GM21717 (cell line): Measurements from ENCODE around the gene HNRNPF.
"Not testable (repeated sequence)": the region's sequence is repeated elsewhere in the genome, so short reads cannot be mapped to it uniquely, and the experiment has no call there.

Experiments used
- ATAC-seq: cut with Tn5 transposase; IDR thresholded peaks from one replicate; pipeline ENCODE4 v1.9.1; 2021; ENCODE audit warnings: mild to moderate bottlenecking, moderate library complexity; ENCODE audit not compliant: unreplicated experiment

Gene HNRNPF

GRCh38 chr10:43398939-43399319 is 10.1 kb downstream of the HNRNPF start:
- ATAC-seq = no peak

DNA sequence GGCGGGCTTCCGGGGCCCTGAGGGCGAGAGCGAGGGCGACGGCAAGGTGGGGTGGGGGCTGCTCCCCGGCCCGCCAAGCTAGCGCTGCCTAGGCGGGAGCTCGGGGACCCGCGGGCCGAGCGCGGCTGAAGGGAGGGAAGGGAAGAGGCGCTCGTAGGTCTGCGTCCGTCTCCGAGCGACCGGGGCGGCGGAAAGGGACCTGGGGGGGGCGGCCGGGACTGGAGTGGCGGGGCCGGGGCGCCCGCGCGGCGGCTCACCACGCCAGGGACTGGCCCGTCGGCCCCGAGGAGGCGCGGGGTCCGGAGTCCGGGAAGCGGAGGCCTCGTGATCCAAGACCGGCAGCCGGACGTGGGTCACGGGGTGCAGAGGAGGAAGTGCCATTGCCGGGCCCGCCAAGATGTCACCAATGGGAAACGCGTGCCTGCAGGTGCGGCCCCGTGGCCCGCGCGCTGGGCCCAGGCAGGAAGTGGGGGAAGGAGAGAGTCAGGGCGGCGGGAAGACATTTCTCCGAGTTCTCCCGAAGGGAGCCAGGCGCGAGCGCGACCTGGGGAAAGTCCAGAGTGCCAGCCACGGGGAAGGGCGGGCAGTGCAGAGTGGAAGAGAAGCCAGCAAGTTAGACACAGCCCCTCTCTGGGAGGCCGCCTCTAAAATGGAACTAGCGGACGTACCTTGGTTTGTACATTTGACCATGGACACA is 11.9 kb downstream of the HNRNPF start:
- ATAC-seq = peak; percentile 84

DNA sequence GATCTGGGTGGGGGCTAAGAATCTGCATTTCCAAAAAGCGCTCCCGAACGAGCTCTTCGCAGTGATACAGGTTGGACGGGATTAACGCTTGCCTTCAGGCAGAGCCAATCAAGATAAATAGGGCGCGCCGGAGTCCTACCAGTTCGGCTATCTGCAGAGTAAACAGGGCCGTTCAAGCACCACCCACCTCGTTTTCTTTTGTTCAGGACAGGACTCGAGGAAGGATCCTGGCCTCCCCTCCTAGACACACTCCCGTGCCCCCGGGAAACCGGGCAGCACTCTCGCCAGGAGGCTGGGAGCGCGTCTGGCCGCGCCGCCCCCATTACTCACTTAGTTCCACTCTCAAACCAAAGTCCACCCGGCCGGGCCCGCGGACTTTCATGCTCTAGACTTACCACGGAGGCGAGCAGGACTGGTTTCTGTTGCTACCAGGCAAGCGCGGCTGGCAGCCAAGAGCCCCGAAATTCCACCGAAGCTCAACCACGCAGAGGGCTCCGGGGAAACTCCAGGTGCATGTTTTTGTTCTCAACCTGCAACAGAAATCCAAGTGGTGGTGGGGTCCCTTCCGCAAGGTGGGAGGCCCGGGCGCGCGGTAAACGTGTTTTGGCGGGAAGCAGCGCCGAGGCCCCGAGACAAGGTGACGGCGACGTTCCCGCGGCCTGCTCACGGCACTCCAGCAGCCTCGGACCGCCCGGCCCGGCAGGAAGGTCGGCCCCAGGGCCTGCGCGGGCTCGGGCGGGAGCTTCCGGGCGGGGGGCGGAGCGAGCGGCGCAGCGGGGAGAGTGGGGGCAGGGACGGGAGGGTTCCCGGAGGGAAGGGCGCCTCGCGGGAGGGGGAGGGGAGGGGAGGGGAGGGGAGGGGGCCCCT is 12.7 kb downstream of the HNRNPF start:
- peak; percentile 50 for ATAC-seq

- ATAC-seq = no peak
These were observed 13.4 kb downstream of the HNRNPF start for GRCh38 chr10:43395571-43396060.

DNA sequence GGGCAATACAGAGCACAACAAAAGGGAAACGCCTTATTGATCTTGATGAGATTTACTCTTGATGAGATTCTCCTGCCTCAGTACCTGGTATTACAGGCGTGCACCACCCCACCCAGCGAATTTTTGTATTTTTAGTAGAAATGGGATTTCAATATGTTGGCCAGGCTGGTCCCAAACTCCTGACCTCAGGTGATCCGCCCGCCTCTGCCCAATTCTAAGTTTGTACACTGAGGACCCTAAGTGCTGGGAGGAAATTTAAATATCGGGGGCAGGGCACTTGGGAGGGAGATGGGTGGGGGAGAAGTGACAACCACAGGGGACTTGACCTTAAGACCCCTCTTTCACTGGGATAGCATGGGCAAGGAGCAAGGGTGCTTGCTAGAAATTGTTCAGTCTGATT is 14.1 kb downstream of the HNRNPF start:
- ATAC-seq = no peak

GRCh38 chr10:43393606-43394360 is 15.2 kb downstream of the HNRNPF start:
- ATAC-seq = no peak

DNA sequence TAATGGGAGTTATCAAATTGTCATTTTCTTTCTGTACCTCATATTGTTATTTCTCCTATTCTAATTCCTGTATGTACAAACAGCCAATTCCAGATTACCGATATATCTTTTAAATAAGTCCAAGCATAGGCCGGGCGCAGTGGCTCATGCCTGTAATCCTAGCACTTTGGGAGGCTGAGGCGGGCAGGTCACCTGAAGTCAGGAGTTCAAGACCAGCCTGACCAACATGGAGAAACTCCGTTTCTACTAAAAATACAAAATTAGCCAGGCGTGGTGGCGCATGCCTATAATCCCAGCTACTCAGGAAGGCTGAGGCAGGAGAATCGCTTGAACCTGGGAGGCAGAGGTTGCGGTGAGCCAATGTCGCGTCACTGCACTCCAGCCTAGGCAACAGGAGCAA is 15.8 kb downstream of the HNRNPF start:
- ATAC-seq = not testable (repeated sequence)

DNA sequence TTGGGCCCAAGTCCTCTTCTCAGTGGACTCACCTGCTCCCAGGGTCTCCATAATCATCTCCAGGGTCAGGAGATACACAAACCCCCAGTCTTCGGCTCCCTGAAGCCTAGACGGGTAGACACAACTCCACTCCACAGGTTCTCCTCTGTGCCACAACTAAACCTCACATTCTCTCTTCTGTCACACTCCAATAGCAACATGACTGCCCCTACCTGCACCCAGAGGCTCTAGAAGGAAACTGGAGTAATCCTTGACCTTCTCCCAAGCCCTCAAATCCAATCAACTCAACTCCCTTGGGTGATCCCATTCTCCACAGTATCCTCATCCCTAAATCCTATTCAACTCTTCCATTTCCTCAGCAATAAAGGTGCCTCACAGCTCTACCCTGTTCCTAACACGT is 16.2 kb downstream of the HNRNPF start:
- ATAC-seq = no peak

GRCh38 chr10:43391496-43391895 is 17.5 kb downstream of the HNRNPF start:
- ATAC-seq = no peak

DNA sequence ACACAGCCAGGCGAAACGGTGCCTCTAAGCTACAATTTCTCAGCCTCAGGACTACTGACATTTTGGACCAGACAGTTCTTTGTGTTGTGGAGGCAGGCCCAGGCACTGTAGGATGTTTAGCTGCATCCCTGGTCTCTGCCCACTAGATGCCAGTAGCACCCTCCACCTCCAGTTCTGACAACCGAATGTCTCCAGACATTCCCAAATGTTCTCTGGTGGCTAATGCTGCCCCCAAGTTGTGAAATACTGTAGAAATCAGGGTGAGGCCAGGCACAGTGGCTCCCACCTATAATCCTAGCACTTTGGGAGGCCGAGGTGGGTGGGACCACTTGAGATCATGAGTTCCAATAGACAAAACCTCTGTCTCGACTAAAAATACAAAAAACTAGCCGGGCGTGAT is 18.2 kb downstream of the HNRNPF start:
- ATAC-seq = no peak

DNA sequence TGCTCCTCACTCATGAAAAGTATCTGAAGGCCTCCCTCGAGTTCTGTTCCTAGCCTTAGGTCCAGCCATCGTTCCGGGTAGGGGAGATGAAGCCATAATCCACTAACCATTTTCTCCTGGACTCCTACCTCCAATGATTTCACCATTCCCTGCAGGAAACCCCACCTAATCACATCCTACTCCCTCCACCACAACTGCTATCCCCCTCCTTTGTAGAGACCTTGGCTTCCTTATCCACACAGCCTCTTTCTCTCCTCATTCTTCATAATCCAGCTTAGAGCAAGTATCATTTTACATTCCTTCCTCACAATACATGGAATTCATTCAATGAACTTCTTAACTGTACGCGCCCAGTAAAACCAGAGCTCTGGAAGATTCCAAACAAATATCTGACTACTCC is 18.7 kb downstream of the HNRNPF start:
- no peak for ATAC-seq

DNA sequence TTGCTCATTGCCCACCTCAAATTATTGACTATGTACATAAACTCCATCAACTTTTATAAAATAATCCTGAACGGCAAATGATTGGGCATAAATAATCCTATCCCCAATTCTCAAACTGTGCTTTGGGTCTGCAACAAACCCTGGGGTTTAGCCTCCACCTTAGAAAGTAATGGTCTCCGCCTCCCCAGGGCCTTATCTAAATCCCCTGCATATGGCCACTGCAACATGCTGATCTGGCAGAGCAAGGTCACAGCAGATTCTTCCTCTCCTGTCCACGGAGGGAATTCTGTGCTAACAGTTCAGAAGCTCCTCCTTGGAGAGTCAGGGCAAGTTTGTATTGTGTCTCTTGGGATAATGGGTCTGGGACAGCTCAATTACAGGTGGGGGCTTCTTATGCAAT is 19.1 kb downstream of the HNRNPF start:
- ATAC-seq = no peak

GRCh38 chr10:43387678-43388032 is 21.3 kb downstream of the HNRNPF start:
- ATAC-seq = no peak

DNA sequence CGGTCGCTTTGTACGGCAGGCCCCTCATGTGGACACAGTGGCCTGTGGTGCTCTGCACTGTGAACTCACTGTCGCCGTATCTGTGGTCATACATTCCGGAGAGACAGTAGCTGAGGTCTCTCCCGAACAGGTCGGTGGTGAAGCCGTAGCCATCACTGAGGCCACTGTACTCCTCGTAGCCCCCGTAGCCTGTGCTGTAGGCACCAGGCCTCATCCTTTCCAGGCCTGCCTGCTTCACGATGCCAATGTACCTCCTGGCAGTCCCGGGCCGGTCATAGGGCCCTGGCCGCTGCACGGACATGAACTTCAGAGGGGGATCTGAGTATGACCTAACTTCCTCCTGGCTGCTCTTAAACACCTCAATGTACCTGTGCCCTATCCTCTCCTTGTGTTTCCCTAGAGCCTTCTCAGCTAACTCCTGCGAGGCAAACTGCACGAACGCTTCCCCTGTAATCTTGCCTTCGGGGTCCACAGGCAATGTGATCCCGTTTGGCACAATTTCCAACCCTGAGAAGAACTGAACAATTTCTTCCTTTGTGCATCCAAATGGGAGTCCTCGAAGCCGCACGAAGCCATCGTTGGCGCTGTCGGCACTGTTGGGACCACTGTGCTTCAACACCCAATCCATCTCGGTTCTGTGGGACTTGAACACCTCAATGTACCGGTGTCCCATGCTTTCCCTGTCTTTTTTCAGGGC is 21.9 kb downstream of the HNRNPF start:
- no peak for ATAC-seq

GRCh38 chr10:43386549-43386948 is 22.4 kb downstream of the HNRNPF start:
- ATAC-seq = no peak

- no peak for ATAC-seq
These were observed 23.5 kb downstream of the HNRNPF start for GRCh38 chr10:43385412-43386004.

GRCh38 chr10:43384252-43385221 is 24.4 kb downstream of the HNRNPF start:
- ATAC-seq = no peak

DNA sequence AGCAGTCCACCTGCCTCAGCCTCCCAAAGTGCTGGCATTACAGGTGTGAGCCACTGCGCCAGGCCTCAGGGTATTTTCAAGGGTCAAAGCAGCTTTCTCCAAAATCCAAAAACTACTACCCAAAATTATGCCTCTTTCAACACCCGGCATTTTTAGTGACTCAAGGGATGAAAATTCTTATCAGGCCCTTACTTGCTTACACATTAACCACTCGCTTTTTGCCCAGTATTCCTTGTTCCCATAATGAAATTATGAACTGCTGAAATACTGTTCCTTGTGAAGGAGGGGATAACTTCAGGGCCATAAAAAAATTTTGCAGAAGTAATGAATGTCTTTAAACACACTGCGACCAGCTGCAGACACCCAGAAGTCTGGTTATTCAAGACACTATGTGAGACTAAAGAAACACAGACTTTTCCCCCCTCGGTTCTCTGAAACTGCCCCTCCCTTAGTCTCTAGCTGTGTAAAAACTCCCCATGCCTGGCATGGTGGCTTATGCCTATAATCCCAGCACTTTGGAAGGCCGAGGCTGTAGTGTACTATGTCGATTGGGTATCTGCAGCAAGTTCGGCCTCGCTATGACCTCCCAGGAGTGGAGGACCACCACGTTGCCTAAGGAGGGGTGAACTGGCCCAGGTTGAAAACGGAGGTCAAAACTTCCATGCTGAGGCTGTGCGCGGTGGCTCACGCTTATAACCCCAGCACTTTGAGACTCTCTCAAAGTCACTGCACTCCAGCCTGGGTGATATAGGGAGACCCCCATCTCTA is 25.6 kb downstream of the HNRNPF start:
- ATAC-seq = no peak
